GM13977 (cell line): ENCODE results near the gene ZDHHC3.
"Not testable (repeated sequence)": the region's sequence is repeated elsewhere in the genome, so short reads cannot be mapped to it uniquely, and the experiment has no call there.

Experiments used
- DNase-seq: peaks from one replicate; pipeline ENCODE4 v3.0.0; 2012; ENCODE audit warnings: low spot score
- CTCF ChIP-seq: IDR thresholded peaks from 2 replicates; pipeline ENCODE4 v1.5.1; 2012; ENCODE audit warnings: mild to moderate bottlenecking, control low read depth; ENCODE audit not compliant: insufficient read depth; ENCODE audit errors: extremely low read depth, missing control alignments
- in situ Hi-C: fragments of 300-500 bp; cut with MboI; formaldehyde crosslinking; loops from one replicate; pipeline ENCODE4 v1.12.0; 2022; ENCODE audit warnings: low sequenced_read_pairs, low pct_unique_long_range_greater_than_20kb, mixed read lengths, inconsistent platforms; ENCODE audit not compliant: unreplicated experiment

ZDHHC3 gene

GRCh38 chr3:44954962-44955361, 21.0 kb downstream of the ZDHHC3 start:
- in situ Hi-C loops: no loop called here
- TF ChIP-seq CTCF: no peak
- peak; percentile 57 for DNase-seq

GRCh38 chr3:44954304-44954703, 21.7 kb downstream of the ZDHHC3 start:
- TF ChIP-seq CTCF: no peak
- no peak for DNase-seq
- in situ Hi-C loops: no loop called here

- in situ Hi-C loops: no loop called here
Measured at GRCh38 chr3:44952689-44953088, 23.3 kb downstream of the ZDHHC3 start.

GRCh38 chr3:44950275-44950734, 25.7 kb downstream of the ZDHHC3 start:
- in situ Hi-C loops: no loop called here
- TF ChIP-seq CTCF: no peak
- DNase-seq: no peak

More at GRCh38 chr3:44952689-44953088, 23.3 kb downstream of the ZDHHC3 start:
- no peak for DNase-seq
- TF ChIP-seq CTCF: no peak

- in situ Hi-C loops, DNase-seq: not testable (repeated sequence)
Measured at GRCh38 chr3:44949770-44950169, 26.2 kb downstream of the ZDHHC3 start.

GRCh38 chr3:44948239-44948638, 27.7 kb downstream of the ZDHHC3 start:
- no peak for DNase-seq
- in situ Hi-C loops: no loop called here
- no peak for TF ChIP-seq CTCF

GRCh38 chr3:44942202-44942921, 33.6 kb downstream of the ZDHHC3 start:
- no peak for DNase-seq
- TF ChIP-seq CTCF: no peak
- in situ Hi-C loops: no loop called here
